GM12865 (cell line): Measurements from ENCODE around the gene ZNF554.

Experiments used
- DNase-seq: peaks from one replicate; pipeline ENCODE4 v3.0.0; 2010; ENCODE audit warnings: low read depth
- H3K4me3 ChIP-seq: 2 replicates; pipeline ENCODE4 v1.5.1; 2011; ENCODE audit warnings: mild to moderate bottlenecking, low read depth, low read length, control low read depth
- CTCF ChIP-seq: IDR thresholded peaks from 2 replicates; pipeline ENCODE4 v1.5.1; 2011; ENCODE audit warnings: low read length, control low read depth, low read depth, inconsistent platforms; ENCODE audit not compliant: insufficient read depth; ENCODE audit errors: missing control alignments

ZNF554 gene

GRCh38 chr19:2811735-2812413 is 7.8 kb upstream of the ZNF554 start:
- no peak for TF ChIP-seq CTCF
- DNase-seq = no peak
- no peak overlapping the region for H3K4me3 ChIP-seq

GRCh38 chr19:2812414-2813234 is 7.0 kb upstream of the ZNF554 start:
- no peak overlapping the region for H3K4me3 ChIP-seq
- no peak for DNase-seq
- no peak for TF ChIP-seq CTCF

- TF ChIP-seq CTCF = no peak
- H3K4me3 ChIP-seq = no peak overlapping the region
- no peak for DNase-seq
Observed at GRCh38 chr19:2813235-2814160, 6.2 kb upstream of the ZNF554 start.

- H3K4me3 ChIP-seq = no peak overlapping the region
- no peak for TF ChIP-seq CTCF
- DNase-seq = no peak
Observed at GRCh38 chr19:2814426-2814825, 5.2 kb upstream of the ZNF554 start.

GRCh38 chr19:2815191-2815614 is 4.5 kb upstream of the ZNF554 start:
- no peak for TF ChIP-seq CTCF
- DNase-seq = no peak
- no peak overlapping the region for H3K4me3 ChIP-seq

GRCh38 chr19:2815923-2816322 is 3.7 kb upstream of the ZNF554 start:
- no peak for TF ChIP-seq CTCF
- no peak overlapping the region for H3K4me3 ChIP-seq
- DNase-seq = no peak
